ENCODE measurements around the gene SERINC2. TPM values are rescaled to one million over a fixed set of nuclear protein-coding genes. Genes with fewer than 3 reads are reported as not detected.

The SERINC2 gene
- total RNA-seq, 1 experiment from 2014 or later: 26.0 TPM

DNA sequence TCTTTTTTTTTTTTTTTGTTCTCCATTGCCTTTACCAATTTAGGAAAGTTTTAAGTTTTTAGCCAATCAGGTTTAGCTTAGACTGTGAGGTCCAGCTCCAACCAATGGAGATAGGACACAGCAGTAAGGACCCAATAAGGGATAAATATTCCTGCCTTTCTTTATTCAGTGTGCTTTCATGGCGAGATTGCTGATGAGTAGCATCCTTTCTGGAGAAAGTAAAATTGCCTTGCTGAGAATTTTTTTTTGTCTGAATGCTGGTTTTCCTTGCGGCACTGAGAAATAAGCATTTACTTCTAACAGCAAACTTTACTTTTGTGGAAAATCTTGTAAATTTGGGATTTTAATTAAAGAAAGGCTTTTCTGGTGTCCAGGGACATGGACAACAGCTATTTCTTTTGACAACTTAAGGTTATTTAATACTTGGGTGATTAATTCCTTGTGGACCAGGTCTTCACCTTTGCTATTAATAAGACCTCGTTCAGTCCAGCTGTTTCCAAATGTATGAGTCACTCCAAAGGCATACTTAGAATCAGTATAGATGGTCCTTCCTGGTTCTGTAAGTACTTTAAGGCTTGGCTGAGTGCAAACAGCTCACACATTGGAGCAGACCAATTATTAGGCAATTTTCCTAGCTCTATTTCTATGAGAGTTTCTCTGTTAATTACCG lies 54.1 kb downstream of the SERINC2 start (continued):
- TF ChIP-seq, protein P1, sequence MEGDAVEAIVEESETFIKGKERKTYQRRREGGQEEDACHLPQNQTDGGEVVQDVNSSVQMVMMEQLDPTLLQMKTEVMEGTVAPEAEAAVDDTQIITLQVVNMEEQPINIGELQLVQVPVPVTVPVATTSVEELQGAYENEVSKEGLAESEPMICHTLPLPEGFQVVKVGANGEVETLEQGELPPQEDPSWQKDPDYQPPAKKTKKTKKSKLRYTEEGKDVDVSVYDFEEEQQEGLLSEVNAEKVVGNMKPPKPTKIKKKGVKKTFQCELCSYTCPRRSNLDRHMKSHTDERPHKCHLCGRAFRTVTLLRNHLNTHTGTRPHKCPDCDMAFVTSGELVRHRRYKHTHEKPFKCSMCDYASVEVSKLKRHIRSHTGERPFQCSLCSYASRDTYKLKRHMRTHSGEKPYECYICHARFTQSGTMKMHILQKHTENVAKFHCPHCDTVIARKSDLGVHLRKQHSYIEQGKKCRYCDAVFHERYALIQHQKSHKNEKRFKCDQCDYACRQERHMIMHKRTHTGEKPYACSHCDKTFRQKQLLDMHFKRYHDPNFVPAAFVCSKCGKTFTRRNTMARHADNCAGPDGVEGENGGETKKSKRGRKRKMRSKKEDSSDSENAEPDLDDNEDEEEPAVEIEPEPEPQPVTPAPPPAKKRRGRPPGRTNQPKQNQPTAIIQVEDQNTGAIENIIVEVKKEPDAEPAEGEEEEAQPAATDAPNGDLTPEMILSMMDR (IDR thresholded peaks at IDR 0.05): no peak
- no peak for TF ChIP-seq ZNF512 (CRISPR knock-in tag; IDR thresholded peaks at IDR 0.05; ENCODE audit: borderline replicate concordance)
- no peak for TF ChIP-seq AR (CRISPR knock-in tag; IDR thresholded peaks at IDR 0.05)
- TF ChIP-seq ZNF263 (CRISPR knock-in tag; IDR thresholded peaks at IDR 0.05; ENCODE audit: low read depth): no peak
- TF ChIP-seq ZNF138 (CRISPR knock-in tag; conservative IDR thresholded peaks at IDR 0.05): no peak
- TF ChIP-seq, protein P2, sequence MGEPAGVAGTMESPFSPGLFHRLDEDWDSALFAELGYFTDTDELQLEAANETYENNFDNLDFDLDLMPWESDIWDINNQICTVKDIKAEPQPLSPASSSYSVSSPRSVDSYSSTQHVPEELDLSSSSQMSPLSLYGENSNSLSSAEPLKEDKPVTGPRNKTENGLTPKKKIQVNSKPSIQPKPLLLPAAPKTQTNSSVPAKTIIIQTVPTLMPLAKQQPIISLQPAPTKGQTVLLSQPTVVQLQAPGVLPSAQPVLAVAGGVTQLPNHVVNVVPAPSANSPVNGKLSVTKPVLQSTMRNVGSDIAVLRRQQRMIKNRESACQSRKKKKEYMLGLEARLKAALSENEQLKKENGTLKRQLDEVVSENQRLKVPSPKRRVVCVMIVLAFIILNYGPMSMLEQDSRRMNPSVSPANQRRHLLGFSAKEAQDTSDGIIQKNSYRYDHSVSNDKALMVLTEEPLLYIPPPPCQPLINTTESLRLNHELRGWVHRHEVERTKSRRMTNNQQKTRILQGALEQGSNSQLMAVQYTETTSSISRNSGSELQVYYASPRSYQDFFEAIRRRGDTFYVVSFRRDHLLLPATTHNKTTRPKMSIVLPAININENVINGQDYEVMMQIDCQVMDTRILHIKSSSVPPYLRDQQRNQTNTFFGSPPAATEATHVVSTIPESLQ (CRISPR knock-in tag; IDR thresholded peaks at IDR 0.05): no peak

DNA sequence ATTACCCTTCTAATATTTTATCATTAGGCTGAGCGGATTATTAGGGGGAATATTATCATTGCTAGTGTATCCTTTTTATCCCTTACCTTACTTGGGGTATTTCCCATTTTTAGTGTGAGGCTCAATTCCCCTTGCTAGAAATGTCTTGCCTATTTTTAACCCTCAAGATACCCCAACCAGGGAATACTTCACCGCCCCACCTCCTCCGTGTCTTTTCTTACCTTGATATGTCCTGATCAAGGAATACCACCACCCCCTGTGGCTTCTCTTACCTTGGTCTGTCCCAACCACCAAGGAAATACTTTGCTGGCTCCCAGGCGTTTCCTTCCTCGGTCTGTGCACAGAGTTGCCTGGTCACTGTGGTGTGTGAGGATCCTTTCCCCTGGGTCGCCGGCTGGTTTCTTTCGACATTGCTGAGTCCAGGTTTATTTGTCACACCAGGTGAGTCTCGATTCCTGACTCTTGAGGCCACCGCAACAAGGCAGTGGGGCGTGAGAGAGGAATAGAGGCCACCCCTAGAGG lies 57.8 kb downstream of the SERINC2 start:
- CTCF ChIA-PET: interaction anchor here (0.8 to 3.2 kb wide), 2 partner anchors 78 to 94 kb away, joined by 3 to 7 read pairs; no protein-coding TSS in a partner anchor
- Mint-ChIP-seq H3K27ac (no peak overlapping the region), H3K4me1 (peaks cover 21% of the 10 kb centered on the region), H3K9me3 (peaks cover 25% of the 10 kb centered on the region), H3K36me3 (peaks cover 14% of the 10 kb centered on the region), H3K27me3 (ENCODE audit: low read depth) (no peaks in the 10 kb centered on the region), H3K4me3 (no peak overlapping the region)
- POLR2A ChIA-PET: no interaction called here
- TF ChIP-seq JUN (CRISPR knock-in tag; IDR thresholded peaks at IDR 0.05) (no peak), E2F1 (CRISPR knock-in tag; IDR thresholded peaks at IDR 0.05) (no peak), AFF4 (CRISPR knock-in tag; IDR thresholded peaks at IDR 0.05; ENCODE audit: borderline replicate concordance) (no peak), MXD4 (CRISPR knock-in tag; IDR thresholded peaks at IDR 0.05; ENCODE audit: borderline replicate concordance) (no peak), SMAD3 (CRISPR knock-in tag; IDR thresholded peaks at IDR 0.05; ENCODE audit: borderline replicate concordance) (no peak), MLX (CRISPR knock-in tag; IDR thresholded peaks at IDR 0.05) (no peak), CREM (CRISPR knock-in tag; IDR thresholded peaks at IDR 0.05) (no peak)
- TF ChIP-seq, protein P3, sequence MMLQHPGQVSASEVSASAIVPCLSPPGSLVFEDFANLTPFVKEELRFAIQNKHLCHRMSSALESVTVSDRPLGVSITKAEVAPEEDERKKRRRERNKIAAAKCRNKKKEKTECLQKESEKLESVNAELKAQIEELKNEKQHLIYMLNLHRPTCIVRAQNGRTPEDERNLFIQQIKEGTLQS (CRISPR knock-in tag; conservative IDR thresholded peaks at IDR 0.05): no peak
- TF ChIP-seq, protein P4, sequence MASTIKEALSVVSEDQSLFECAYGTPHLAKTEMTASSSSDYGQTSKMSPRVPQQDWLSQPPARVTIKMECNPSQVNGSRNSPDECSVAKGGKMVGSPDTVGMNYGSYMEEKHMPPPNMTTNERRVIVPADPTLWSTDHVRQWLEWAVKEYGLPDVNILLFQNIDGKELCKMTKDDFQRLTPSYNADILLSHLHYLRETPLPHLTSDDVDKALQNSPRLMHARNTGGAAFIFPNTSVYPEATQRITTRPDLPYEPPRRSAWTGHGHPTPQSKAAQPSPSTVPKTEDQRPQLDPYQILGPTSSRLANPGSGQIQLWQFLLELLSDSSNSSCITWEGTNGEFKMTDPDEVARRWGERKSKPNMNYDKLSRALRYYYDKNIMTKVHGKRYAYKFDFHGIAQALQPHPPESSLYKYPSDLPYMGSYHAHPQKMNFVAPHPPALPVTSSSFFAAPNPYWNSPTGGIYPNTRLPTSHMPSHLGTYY (CRISPR knock-in tag; IDR thresholded peaks at IDR 0.05): no peak
- no peak for DNase-seq (ENCODE audit: low spot score)
- no peak for ATAC-seq
